ENCODE data around the gene CCDC198. TPM values are rescaled to one million over a fixed set of nuclear protein-coding genes. Genes with fewer than 3 reads are reported as not detected.

The CCDC198 gene
- total and polyA plus RNA-seq, 9 of the 15 experiments (the other 6 are each of a cell fraction or from before 2014, with no cell fraction given), result not detected

- WGBS (ENCODE audit: insufficient coverage, low coverage, missing lambda C conversion rate), result 0% methylated on average over 2 of the region's 3 CpGs
- no peaks in the 10 kb centered on the region for H3K9me3 ChIP-seq (replicated peaks; ENCODE audit: control insufficient read depth, insufficient read depth, low read depth, low read length)
- no peaks in the 10 kb centered on the region for H3K27me3 ChIP-seq (ENCODE audit: control insufficient read depth in 2 of 2, insufficient read depth in 2 of 2, low read length in 2 of 2)
- H4K20me1 ChIP-seq (replicated peaks; ENCODE audit: control insufficient read depth, insufficient read depth, low read length), result no peaks in the 10 kb centered on the region
- TF ChIP-seq CTCF (IDR thresholded peaks at IDR 0.05 in 2 of 3, conservative IDR thresholded peaks at IDR 0.05 in 1 of 3; ENCODE audit: insufficient read depth in 2 of 3, low read depth in 1 of 3, low read length in 3 of 3) (0 out of 6 replicates have a peak, but pooled peaks of 1 of the 3 experiments have one; percentile 15), NFRKB (IDR thresholded peaks at IDR 0.05; ENCODE audit: low read depth) (no peak), NFIC (IDR thresholded peaks at IDR 0.05) (0 out of 2 replicates have a peak, but pooled peaks have one; percentile 25), HNRNPLL (IDR thresholded peaks at IDR 0.05; ENCODE audit: low read depth, low read length, poor library complexity, severe bottlenecking) (no peak)
- no peaks in the 10 kb centered on the region for H3K9me1 ChIP-seq (ENCODE audit: control insufficient read depth, insufficient read depth, low read length)
- FAIRE-seq (no peak), ATAC-seq (no peak), DNase-seq (ENCODE audit: extremely low read depth in 1 of 4, low spot score in 3 of 4) (peak in 1 of 4 experiments; percentile 3)
- in situ Hi-C loops (cut with MboI) (no loop called here), intact Hi-C loops (cut with micrococcal nuclease) (no loop called here)
- H3K4me2 ChIP-seq (ENCODE audit: insufficient read depth, low read length), result no peak overlapping the region
- no TSS peak for BruUV-seq (replicated peaks)
- no peak overlapping the region for H3K4me3 ChIP-seq
- no peaks in the 10 kb centered on the region for H3K79me2 ChIP-seq (ENCODE audit: control insufficient read depth, insufficient read depth, low read length)
- H3K27ac ChIP-seq (ENCODE audit: extremely low read depth, low read depth, low read length), result no peak overlapping the region
- H2AFZ ChIP-seq (ENCODE audit: low read depth, low read length), result no peak overlapping the region
- no peaks in the 10 kb centered on the region for H3K36me3 ChIP-seq (ENCODE audit: control insufficient read depth, insufficient read depth, low read length)
- no peaks in the 10 kb centered on the region for H3K4me1 ChIP-seq (replicated peaks in 1 of 2; ENCODE audit: control insufficient read depth in 2 of 2, insufficient read depth in 2 of 2, low read length in 2 of 2)
- H3K9ac ChIP-seq (ENCODE audit: insufficient read depth in 1 of 2, low read depth in 2 of 2, low read length in 2 of 2), result no peak overlapping the region
- ChIA-PET POLR2A (no interaction called here), CTCF (ENCODE audit: low intra/inter-chr PET ratio) (no interaction called here)
Observed at GRCh38 chr14:57526942-57527341, 33.3 kb upstream of the CCDC198 start.

GRCh38 chr14:57519043-57519442 lies 25.4 kb upstream of the CCDC198 start:
- ChIA-PET CTCF (ENCODE audit: low intra/inter-chr PET ratio) (no interaction called here), POLR2A (interaction anchor here (0.7 kb wide), 1 partner anchor 339 kb away, joined by 3 read pairs; no protein-coding TSS in a partner anchor)
- TF ChIP-seq CBX3 (IDR thresholded peaks at IDR 0.05; ENCODE audit: borderline replicate concordance in 1 of 2, low read length in 2 of 2), result no peak
- TF ChIP-seq LCOR (CRISPR knock-in tag; IDR thresholded peaks at IDR 0.05), result no peak
- TF ChIP-seq CREM (IDR thresholded peaks at IDR 0.05; ENCODE audit: low read depth), result no peak
- no peak for TF ChIP-seq ZBTB7A (IDR thresholded peaks at IDR 0.05; ENCODE audit: borderline replicate concordance, control insufficient read depth, low read depth, low read length)
- H3K4me3 ChIP-seq, result no peak overlapping the region
- BruUV-seq (replicated peaks), result no TSS peak
- intact Hi-C loops (cut with micrococcal nuclease) (no loop called here), in situ Hi-C loops (cut with MboI) (no loop called here)
- H3K9me3 ChIP-seq (replicated peaks; ENCODE audit: control insufficient read depth, insufficient read depth, low read depth, low read length), result no peaks in the 10 kb centered on the region
- no peak overlapping the region for H3K27ac ChIP-seq (ENCODE audit: extremely low read depth, low read depth, low read length)
- H3K9me1 ChIP-seq (ENCODE audit: control insufficient read depth, insufficient read depth, low read length), result no peaks in the 10 kb centered on the region
- no peaks in the 10 kb centered on the region for H3K4me1 ChIP-seq (replicated peaks in 1 of 2; ENCODE audit: control insufficient read depth in 2 of 2, insufficient read depth in 2 of 2, low read length in 2 of 2)
- H3K9ac ChIP-seq (ENCODE audit: insufficient read depth in 1 of 2, low read depth in 2 of 2, low read length in 2 of 2), result no peak overlapping the region
- H3K36me3 ChIP-seq (ENCODE audit: control insufficient read depth, insufficient read depth, low read length), result no peaks in the 10 kb centered on the region
- ATAC-seq, result no peak
- no peaks in the 10 kb centered on the region for H3K27me3 ChIP-seq (ENCODE audit: control insufficient read depth in 2 of 2, insufficient read depth in 2 of 2, low read length in 2 of 2)
- no peak overlapping the region for H2AFZ ChIP-seq (ENCODE audit: low read depth, low read length)
- no peak overlapping the region for H3K4me2 ChIP-seq (ENCODE audit: insufficient read depth, low read length)
- no peak for DNase-seq (ENCODE audit: extremely low read depth in 1 of 4, low spot score in 3 of 4)
- H3K79me2 ChIP-seq (ENCODE audit: control insufficient read depth, insufficient read depth, low read length), result no peaks in the 10 kb centered on the region
- no peaks in the 10 kb centered on the region for H4K20me1 ChIP-seq (replicated peaks; ENCODE audit: control insufficient read depth, insufficient read depth, low read length)
- FAIRE-seq, result no peak

All from K562 (cell line).